IMR-90 (cell line): Measurements from ENCODE around the gene ZNF768. TPM values are rescaled to one million over a fixed set of nuclear protein-coding genes. Genes with fewer than 3 reads are reported as not detected.

Experiments
- ATAC-seq: fragments of 200-7000 bp; cut with Tn5 transposase; 2 replicates; pipeline ENCODE4 v1.9.1; 2020; ENCODE audit warnings: low read depth, mild to moderate bottlenecking, moderate library complexity
- BruUV-seq: library from RNA; stranded (reverse); fragments of 400-500 nt; replicated peaks from 2 replicates; lab custom pipeline; 2021; lab: Mats Ljungman, UMichigan
- CTCF ChIA-PET: fragments of 300-600 bp; formaldehyde crosslinking; extraction: SDS; loops from one replicate; lab custom pipeline; 2021; ENCODE audit warnings: antibody characterized with exemption; lab: Yijun Ruan, JAX
- POLR2A ChIA-PET: fragments of 300-600 bp; sonication (Branson Sonifier 250); formaldehyde crosslinking; loops from one replicate; lab custom pipeline; 2022; ENCODE audit warnings: antibody characterized with exemption; ENCODE audit not compliant: unreplicated experiment; lab: Charles Lee
- DNase-seq: peaks from one replicate; pipeline ENCODE4 v3.0.0; 2013
- H2AFZ ChIP-seq: replicated peaks from 2 replicates; pipeline ENCODE3; 2013; ENCODE audit warnings: low read length, mild to moderate bottlenecking; ENCODE audit not compliant: poor library complexity
- H2AK5ac ChIP-seq: 2 replicates; pipeline ENCODE4 v1.6.1; 2013; ENCODE audit warnings: low read depth, low read length, inconsistent platforms
- H2AK9ac ChIP-seq: replicated peaks from 2 replicates; pipeline ENCODE3; 2013; ENCODE audit warnings: mild to moderate bottlenecking, low read depth, low read length, moderate library complexity; ENCODE audit not compliant: poor library complexity
- H2BK120ac ChIP-seq: 2 replicates; pipeline ENCODE4 v1.6.1; 2013; ENCODE audit warnings: low read depth, low read length, inconsistent platforms
- H2BK15ac ChIP-seq: 3 replicates; pipeline ENCODE4 v1.6.1; 2013; ENCODE audit warnings: low read depth, low read length, inconsistent platforms
- H2BK20ac ChIP-seq: 2 replicates; pipeline ENCODE4 v1.6.1; 2013; ENCODE audit warnings: low read depth, mild to moderate bottlenecking, inconsistent platforms, low read length, moderate library complexity
- H2BK5ac ChIP-seq: 2 replicates; pipeline ENCODE4 v1.6.1; 2013; ENCODE audit warnings: mild to moderate bottlenecking, low read depth, low read length, inconsistent platforms; ENCODE audit not compliant: poor library complexity, severe bottlenecking
- H3K14ac ChIP-seq: replicated peaks from 2 replicates; pipeline ENCODE4 v1.6.1; 2013; ENCODE audit warnings: low read depth, low read length, inconsistent platforms
- H3K18ac ChIP-seq: 2 replicates; pipeline ENCODE4 v1.6.1; 2013; ENCODE audit warnings: low read depth, low read length, control low read depth
- H3K23ac ChIP-seq: 2 replicates; pipeline ENCODE4 v1.6.1; 2013; ENCODE audit warnings: low read depth, low read length, inconsistent platforms
- H3K27ac ChIP-seq: 2 replicates; pipeline ENCODE4 v1.5.1; 2013; ENCODE audit warnings: mild to moderate bottlenecking, control low read depth, low read length; ENCODE audit not compliant: insufficient read depth
- H3K27me3 ChIP-seq: 2 replicates; pipeline ENCODE4 v1.6.1; 2013; ENCODE audit warnings: low read length; ENCODE audit not compliant: control insufficient read depth, insufficient read depth
- H3K36me3 ChIP-seq: 2 replicates; pipeline ENCODE4 v1.6.1; 2013; ENCODE audit warnings: low read length, mixed read lengths; ENCODE audit not compliant: control insufficient read depth, insufficient read depth
- H3K4ac ChIP-seq: 2 replicates; pipeline ENCODE4 v1.6.1; 2013; ENCODE audit warnings: low read depth, low read length, inconsistent platforms
- H3K4me1 ChIP-seq: 2 replicates; pipeline ENCODE4 v1.6.1; 2013; ENCODE audit warnings: low read length, mixed read lengths; ENCODE audit not compliant: control insufficient read depth, insufficient read depth
- H3K4me2 ChIP-seq: 2 replicates; pipeline ENCODE4 v1.6.1; 2013; ENCODE audit warnings: low read depth, mild to moderate bottlenecking, control low read depth, low read length, moderate library complexity
- H3K4me3 ChIP-seq: 2 replicates; pipeline ENCODE4 v1.5.1; 2013; ENCODE audit warnings: low read depth, mild to moderate bottlenecking, control low read depth, low read length, moderate library complexity; ENCODE audit not compliant: insufficient read depth
- H3K56ac ChIP-seq: 2 replicates; pipeline ENCODE4 v1.6.1; 2013; ENCODE audit warnings: low read length, inconsistent platforms; ENCODE audit not compliant: insufficient read depth; ENCODE audit errors: extremely low read depth
- H3K79me1 ChIP-seq, 2 experiments: 2 replicates each; pipeline ENCODE4 v1.6.1; 2013; ENCODE audit warnings: low read length in 2 of 2, inconsistent platforms in 1 of 2, low read depth in 1 of 2
- H3K9ac ChIP-seq: 2 replicates; pipeline ENCODE4 v1.6.1; 2013; ENCODE audit warnings: low read depth, low read length, control low read depth
- H3K9me1 ChIP-seq: 2 replicates; pipeline ENCODE4 v1.6.1; 2013; ENCODE audit warnings: low read length, inconsistent platforms; ENCODE audit not compliant: insufficient read depth
- H3K9me3 ChIP-seq: 2 replicates; pipeline ENCODE4 v1.6.1; 2013; ENCODE audit warnings: low read length; ENCODE audit not compliant: control insufficient read depth, insufficient read depth
- H4K20me1 ChIP-seq: 2 replicates; pipeline ENCODE4 v1.6.1; 2013; ENCODE audit warnings: low read length, inconsistent platforms; ENCODE audit not compliant: insufficient read depth
- H4K5ac ChIP-seq: 2 replicates; pipeline ENCODE4 v1.6.1; 2013; ENCODE audit warnings: mild to moderate bottlenecking, low read depth, low read length, control low read depth
- H4K8ac ChIP-seq, 2 experiments: 2 replicates each; pipeline ENCODE4 v1.6.1; 2013; ENCODE audit warnings: low read depth in 2 of 2, low read length in 2 of 2, control low read depth in 1 of 2, inconsistent platforms in 1 of 2
- H4K91ac ChIP-seq: 2 replicates; pipeline ENCODE4 v1.6.1; 2013; ENCODE audit warnings: low read depth, low read length, inconsistent platforms; ENCODE audit not compliant: insufficient read depth
- BHLHE40 ChIP-seq: fragments of 150-350 bp; IDR thresholded peaks from 2 replicates; pipeline ENCODE4 v1.6.1; 2016; ENCODE audit warnings: mild to moderate bottlenecking, low read depth, low read length
- CEBPB ChIP-seq: IDR thresholded peaks from 2 replicates; pipeline ENCODE4 v1.6.1; 2012; ENCODE audit warnings: low read depth, low read length, improper control_type of control experiment
- MXI1 ChIP-seq: IDR thresholded peaks from 2 replicates; pipeline ENCODE4 v1.6.1; 2012; ENCODE audit warnings: low read depth, mild to moderate bottlenecking, low read length, moderate library complexity, borderline replicate concordance
- NFE2L2 ChIP-seq: fragments of 150-350 bp; IDR thresholded peaks from 2 replicates; pipeline ENCODE4 v1.6.1; 2016; ENCODE audit warnings: low read depth, mild to moderate bottlenecking, low read length
- RAD21 ChIP-seq: IDR thresholded peaks from 2 replicates; pipeline ENCODE4 v1.6.1; 2012; ENCODE audit warnings: low read length, improper control_type of control experiment
- RFX5 ChIP-seq: IDR thresholded peaks from 2 replicates; pipeline ENCODE4 v1.8.0; 2012; ENCODE audit warnings: low read depth, mild to moderate bottlenecking, low read length, moderate library complexity
- SMC3 ChIP-seq: fragments of 150-350 bp; IDR thresholded peaks from 2 replicates; pipeline ENCODE4 v1.6.1; 2016; ENCODE audit warnings: low read depth, mild to moderate bottlenecking, antibody characterized with exemption, low read length, moderate library complexity
- WGBS, 2 experiments: methylation state at CpG; one replicate each; pipeline versions ENCODE4 v1.1.5 to v1.1.7; 2013; ENCODE audit warnings: missing lambda C conversion rate in 2 of 2; ENCODE audit not compliant: insufficient read length in 1 of 2; ENCODE audit errors: extremely low coverage in 2 of 2; 5-methylcytosine and 5-hydroxymethylcytosine counted together
- dilution Hi-C: fragments of 300-500 bp; cut with HindIII; formaldehyde crosslinking; loops from one replicate; pipeline ENCODE4 v1.14.3; 2018; ENCODE audit warnings: low sequenced_read_pairs; ENCODE audit not compliant: unreplicated experiment
- in situ Hi-C: fragments of 300-500 bp; cut with MboI; formaldehyde crosslinking; loops from 3 replicates; pipeline ENCODE4 v1.14.3; 2019; ENCODE audit warnings: low sequenced_read_pairs, inconsistent platforms, mixed read lengths
- intact Hi-C: fragments of 100-400 bp; cut with micrococcal nuclease; formaldehyde crosslinking; loops from 2 replicates; pipeline ENCODE4 v1.10.0; 2022
- polyA plus RNA-seq, 3 experiments: library from polyadenylated mRNA; depleted of rRNA; stranded (reverse); fragments of >200 nt; gene quantifications; 2 replicates each; pipeline ENCODE4 v1.2.3, GENCODE V29; 2012; ENCODE audit warnings: low replicate concordance in 1 of 3
- total RNA-seq: library from RNA; depleted of rRNA; stranded (reverse); fragments of >200 nt; gene quantifications from 2 replicates; pipeline ENCODE4 v1.2.3, GENCODE V29; 2012

The ZNF768 gene
- total and polyA plus RNA-seq, 2 of the 4 experiments (the other 2 are of a cell fraction): 9.3 to 22.1 TPM

GRCh38 chr16:30526823-30527634 is 663 bp upstream of the ZNF768 start (continued):
- no peak for TF ChIP-seq SMC3
- TF ChIP-seq NFE2L2: no peak
- peak; percentile 83 for TF ChIP-seq MXI1
- TF ChIP-seq RFX5: no peak

- Histone ChIP-seq H3K4me1 (peaks cover 5% of the 10 kb centered on the region), H3K14ac (peak overlapping the region; percentile 73; the same call in 1 of the 2 replicates), H4K20me1 (no peaks in the 10 kb centered on the region; the same call in 1 of the 2 replicates), H2AK5ac (peak overlapping the region; percentile 98), H3K27ac (peak overlapping the region; percentile 56), H3K9ac (peak overlapping the region; percentile 55), H3K9me3 (no peaks in the 10 kb centered on the region), H4K8ac (peak overlapping the region; percentile 71 to 88; a peak in 3 of 4 replicates), H3K23ac (peak overlapping the region; percentile 48; the same call in 1 of the 2 replicates), H2AFZ (peak overlapping the region; percentile 95), H3K4me2 (peak overlapping the region; percentile 76), H4K91ac (no peak overlapping the region), H2BK20ac (no peak overlapping the region), H3K56ac (no peak overlapping the region), H2BK15ac (no peak overlapping the region), H3K18ac (no peak overlapping the region), H2AK9ac (peak overlapping the region; percentile 96), H3K9me1 (peaks cover 5% of the 10 kb centered on the region), H3K79me1 (peaks cover 5 to 6% of the 10 kb centered on the region in 2 experiments; a peak in 3 of 4 replicates), H3K4ac (peak overlapping the region; percentile 84), H2BK5ac (no peak overlapping the region), H3K4me3 (peak overlapping the region; percentile 85), H4K5ac (peak overlapping the region; percentile 59; the same call in 1 of the 2 replicates), H2BK120ac (no peak overlapping the region), H3K36me3 (peaks cover 10% of the 10 kb centered on the region; the same call in 1 of the 2 replicates), H3K27me3 (no peaks in the 10 kb centered on the region)
- TF ChIP-seq CEBPB (no peak), BHLHE40 (no peak), RAD21 (no peak)
- 74% methylated on average over 4 of the region's 4 CpGs; no CpG with 5 or more reads in 1 of the 2 experiments for whole genome bisulfite sequencing, 2 experiments
- no peak for DNase-seq
- ATAC-seq: no peak
- dilution Hi-C loops: no loop called here
- intact Hi-C loops: loop anchor here (2.0 kb wide), 3 partner anchors 77 to 133 kb away; partner anchors contain the start of genes FBRS and PRR14
- no TSS peak for BruUV-seq
- POLR2A ChIA-PET: no interaction called here
- CTCF ChIA-PET: no interaction called here
- in situ Hi-C loops: no loop called here
These were observed 576 bp downstream of the ZNF768 start for GRCh38 chr16:30525844-30526136.
